ENCODE results near the gene IL6ST. TPM values are rescaled to one million over a fixed set of nuclear protein-coding genes. Genes with fewer than 3 reads are reported as not detected.
"Not testable (repeated sequence)": the region's sequence is repeated elsewhere in the genome, so short reads cannot be mapped to it uniquely, and the experiment has no call there.

The IL6ST gene
- total and polyA plus RNA-seq, 9 donors, result 45.9 to 406 (median 169) TPM

GRCh38 chr5:56024810-56025150 lies 30.0 kb upstream of the IL6ST start:
- TF ChIP-seq EP300 (IDR thresholded peaks at IDR 0.05), result no peak
- no peaks in the 10 kb centered on the region for H3K27me3 ChIP-seq
- no peak for DNase-seq
- no peaks in the 10 kb centered on the region for H3K9me3 ChIP-seq
- H3K4me3 ChIP-seq, result no peak overlapping the region
- H3K36me3 ChIP-seq, result no peaks in the 10 kb centered on the region
- 95 to 100% (median 96%) methylated on average over 2 of the region's 2 CpGs for WGBS, 3 donors
- no peaks in the 10 kb centered on the region for H3K4me1 ChIP-seq (ENCODE audit: insufficient read depth)
- no peak overlapping the region for H3K27ac ChIP-seq
- intact Hi-C loops (cut with DNase I), result no loop called here

- Histone ChIP-seq H3K27me3 (no peaks in the 10 kb centered on the region), H3K9me3 (no peaks in the 10 kb centered on the region), H3K4me3 (no peak overlapping the region), H3K27ac (no peak overlapping the region), H3K36me3 (no peaks in the 10 kb centered on the region), H3K4me1 (ENCODE audit: insufficient read depth) (no peaks in the 10 kb centered on the region)
- no peak for DNase-seq
- TF ChIP-seq CTCF (IDR thresholded peaks at IDR 0.05), result no peak
- no peak for TF ChIP-seq POLR2A (IDR thresholded peaks at IDR 0.05)
- no peak for TF ChIP-seq EP300 (IDR thresholded peaks at IDR 0.05)
- intact Hi-C loops (cut with DNase I), result no loop called here
- 87 to 93% (median 90%) methylated on average over 7 of the region's 7 CpGs for WGBS, 3 donors
These were observed 28.5 kb upstream of the IL6ST start for GRCh38 chr5:56023296-56023695.

- no peak for DNase-seq
- Histone ChIP-seq H3K27me3 (no peaks in the 10 kb centered on the region), H3K9me3 (no peaks in the 10 kb centered on the region), H3K27ac (no peak overlapping the region), H3K4me3 (no peak overlapping the region), H3K4me1 (ENCODE audit: insufficient read depth) (no peaks in the 10 kb centered on the region), H3K36me3 (no peaks in the 10 kb centered on the region)
- WGBS, 3 donors, result 61 to 72% (median 65%) methylated on average over 11 of the region's 11 CpGs
- TF ChIP-seq CTCF (IDR thresholded peaks at IDR 0.05) (no peak), EP300 (IDR thresholded peaks at IDR 0.05) (no peak), POLR2A (IDR thresholded peaks at IDR 0.05) (no peak)
- intact Hi-C loops (cut with DNase I), result no loop called here
These were observed 24.8 kb upstream of the IL6ST start for GRCh38 chr5:56019306-56020272.

GRCh38 chr5:56018832-56019231 lies 24.1 kb upstream of the IL6ST start:
- WGBS, 3 donors, result 19 to 53% (median 45%) methylated on average over 1 of the region's 1 CpG

GRCh38 chr5:56014701-56015100 lies 19.9 kb upstream of the IL6ST start:
- H3K27ac ChIP-seq; H3K4me1 ChIP-seq (ENCODE audit: insufficient read depth); H3K9me3 ChIP-seq; H3K27me3 ChIP-seq; DNase-seq; intact Hi-C loops (cut with DNase I); H3K36me3 ChIP-seq; H3K4me3 ChIP-seq: not testable (repeated sequence)
- WGBS, 3 donors, result 92 to 98% methylated on average over 10 to 23 of the region's 26 CpGs; no CpG with 5 or more reads in 1 of the 3 donors

More at GRCh38 chr5:56018832-56019231, 24.1 kb upstream of the IL6ST start:
- no peaks in the 10 kb centered on the region for H3K9me3 ChIP-seq
- no peak for DNase-seq
- H3K4me1 ChIP-seq (ENCODE audit: insufficient read depth), result no peaks in the 10 kb centered on the region
- H3K4me3 ChIP-seq, result no peak overlapping the region
- H3K27ac ChIP-seq, result no peak overlapping the region
- H3K27me3 ChIP-seq, result no peaks in the 10 kb centered on the region
- intact Hi-C loops (cut with DNase I), result no loop called here
- no peaks in the 10 kb centered on the region for H3K36me3 ChIP-seq
- TF ChIP-seq CTCF (IDR thresholded peaks at IDR 0.05) (no peak), POLR2A (IDR thresholded peaks at IDR 0.05) (no peak), EP300 (IDR thresholded peaks at IDR 0.05) (no peak)

- H3K9me3 ChIP-seq; H3K27me3 ChIP-seq; intact Hi-C loops (cut with DNase I); H3K4me3 ChIP-seq; H3K27ac ChIP-seq; DNase-seq; H3K4me1 ChIP-seq (ENCODE audit: insufficient read depth); H3K36me3 ChIP-seq: not testable (repeated sequence)
- 90 to 96% (median 94%) methylated on average over 2 of the region's 5 CpGs for WGBS, 3 donors
These were observed 19.2 kb upstream of the IL6ST start for GRCh38 chr5:56013939-56014338.
